GM12892 (cell line): Measurements from ENCODE around the gene NAB1.

Experiments used
- POLR2A ChIP-seq: IDR thresholded peaks from 2 replicates; pipeline ENCODE4 v1.6.1; 2011; ENCODE audit warnings: low read depth, low read length, control low read depth
- POLR2AphosphoS5 ChIP-seq: IDR thresholded peaks from 2 replicates; pipeline ENCODE4 v1.6.1; 2011; ENCODE audit warnings: low read depth, low read length, control low read depth
- TAF1 ChIP-seq: IDR thresholded peaks from 2 replicates; pipeline ENCODE4 v1.6.1; 2011; ENCODE audit warnings: low read depth, mild to moderate bottlenecking, control low read depth, low read length, borderline replicate concordance

- TF ChIP-seq POLR2A (no peak), TAF1 (no peak), POLR2AphosphoS5 (no peak)
These were observed 71.8 kb downstream of the NAB1 start for GRCh38 chr2:190720691-190721090.
